Liver (tissue), 9 donors: ENCODE results near the gene HRH1. TPM values are rescaled to one million over a fixed set of nuclear protein-coding genes. Genes with fewer than 3 reads are reported as not detected.

Experiments
- DNase-seq: peaks from one replicate; pipeline ENCODE4 v3.0.0-alpha.2; 2017; ENCODE audit warnings: low spot score
- H3K27ac ChIP-seq, 2 donors: one replicate each; pipeline ENCODE4 v1.7.0; 2013; ENCODE audit warnings: inconsistent platforms in 2 of 2, low read length in 2 of 2, control low read depth in 1 of 2, low read depth in 1 of 2, mild to moderate bottlenecking in 1 of 2
- H3K27me3 ChIP-seq, 4 donors: one replicate each; pipeline versions ENCODE4 v1.6.1 to v1.7.0; 2013; ENCODE audit warnings: low read length in 3 of 4, inconsistent platforms in 1 of 4, mild to moderate bottlenecking in 1 of 4, moderate library complexity in 1 of 4; ENCODE audit not compliant: control insufficient read depth in 4 of 4, insufficient read depth in 4 of 4
- H3K36me3 ChIP-seq, 4 donors: one replicate each; pipeline versions ENCODE4 v1.6.1 to v1.7.0; 2013; ENCODE audit warnings: low read length in 3 of 4, mild to moderate bottlenecking in 3 of 4, low read depth in 1 of 4, moderate library complexity in 1 of 4; ENCODE audit not compliant: control insufficient read depth in 4 of 4, insufficient read depth in 3 of 4
- H3K4me1 ChIP-seq, 4 donors: one replicate each; pipeline versions ENCODE4 v1.6.1 to v1.7.0; 2013; ENCODE audit warnings: low read length in 3 of 4, mild to moderate bottlenecking in 3 of 4, moderate library complexity in 1 of 4; ENCODE audit not compliant: control insufficient read depth in 4 of 4, insufficient read depth in 4 of 4
- H3K4me3 ChIP-seq, 3 donors: one replicate each; pipeline versions ENCODE4 v1.6.1 to v1.7.0; 2013; ENCODE audit warnings: low read length in 3 of 3, control low read depth in 1 of 3, low read depth in 1 of 3, mild to moderate bottlenecking in 1 of 3
- H3K9ac ChIP-seq, 2 donors: one replicate each; pipeline ENCODE4 v1.7.0; 2013; ENCODE audit warnings: low read length in 2 of 2, mild to moderate bottlenecking in 2 of 2, moderate library complexity in 2 of 2, control low read depth in 1 of 2, low read depth in 1 of 2
- H3K9me3 ChIP-seq, 4 donors: one replicate each; pipeline versions ENCODE4 v1.6.1 to v1.7.0; 2013; ENCODE audit warnings: low read length in 3 of 4; ENCODE audit not compliant: control insufficient read depth in 4 of 4
- EGR1 ChIP-seq, 2 donors: IDR thresholded peaks; 2 replicates each; pipeline ENCODE4 v1.6.1; 2016 to 2018; ENCODE audit warnings: antibody characterized with exemption in 2 of 2, low read depth in 2 of 2
- FOXA1 ChIP-seq: IDR thresholded peaks from 2 replicates; pipeline ENCODE4 v1.6.1; 2016; ENCODE audit warnings: antibody characterized with exemption
- FOXA2 ChIP-seq: IDR thresholded peaks from 2 replicates; pipeline ENCODE4 v1.6.1; 2016; ENCODE audit warnings: antibody characterized with exemption
- GABPA ChIP-seq, 2 donors: IDR thresholded peaks in 1 of 2; conservative IDR thresholded peaks in 1 of 2; 2 replicates each; pipeline ENCODE4 v1.6.1; 2016; ENCODE audit warnings: antibody characterized with exemption in 2 of 2, mild to moderate bottlenecking in 1 of 2, moderate library complexity in 1 of 2
- HNF4A ChIP-seq, 2 donors: conservative IDR thresholded peaks; 2 replicates each; pipeline ENCODE4 v1.6.1; 2016; ENCODE audit warnings: antibody characterized with exemption in 2 of 2, mild to moderate bottlenecking in 2 of 2
- HNF4G ChIP-seq: IDR thresholded peaks from 2 replicates; pipeline ENCODE4 v1.6.1; 2016; ENCODE audit warnings: antibody characterized with exemption
- NR2F2 ChIP-seq: IDR thresholded peaks from 2 replicates; pipeline ENCODE4 v1.6.1; 2016; ENCODE audit warnings: antibody characterized with exemption
- RAD21 ChIP-seq, 2 donors: IDR thresholded peaks; 2 replicates each; pipeline ENCODE4 v1.6.1; 2016; ENCODE audit warnings: antibody characterized with exemption in 2 of 2, mild to moderate bottlenecking in 2 of 2
- RXRA ChIP-seq, 2 donors: IDR thresholded peaks; 2 replicates each; pipeline ENCODE4 v1.6.1; 2017 to 2018; ENCODE audit warnings: antibody characterized with exemption in 2 of 2, mild to moderate bottlenecking in 1 of 2
- SP1 ChIP-seq: IDR thresholded peaks from 2 replicates; pipeline ENCODE4 v1.6.1; 2018; ENCODE audit warnings: antibody characterized with exemption, mild to moderate bottlenecking
- YY1 ChIP-seq: IDR thresholded peaks from 2 replicates; pipeline ENCODE4 v1.6.1; 2016; ENCODE audit warnings: antibody characterized with exemption, mild to moderate bottlenecking
- WGBS: extraction: QIAGEN DNeasy Blood & Tissue Kit; methylation state at CpG from one replicate; pipeline ENCODE4 v1.1.7; 2013; 5-methylcytosine and 5-hydroxymethylcytosine counted together
- polyA plus RNA-seq, 2 donors: library from polyadenylated mRNA; stranded (reverse) in 1 of 2; unstranded in 1 of 2; fragments of 200-250 nt in 1 of 2; fragments of >200 nt in 1 of 2; fragmentation: Nextera tagmentation in 1 of 2; extraction: Ambion mirVana in 1 of 2; gene quantifications; one replicate each; pipeline versions ENCODE4 v1.2.1 to v1.2.3, GENCODE V29; 2013 to 2015
- total RNA-seq, 2 donors: library from RNA; depleted of rRNA; stranded (reverse); fragments of >200 nt; gene quantifications; one replicate each; pipeline ENCODE4 v1.2.3, GENCODE V29; 2014
- TF ChIP-seq, protein P1 (sequence below): fragments of 150-350 bp; IDR thresholded peaks from 2 replicates; pipeline ENCODE4 v1.5.1; 2017; ENCODE audit warnings: improper control_type of control experiment, low read depth, low read length; ENCODE audit not compliant: missing input control
- TF ChIP-seq, protein P2 (sequence below): IDR thresholded peaks from 2 replicates; pipeline ENCODE4 v1.6.1; 2016; ENCODE audit warnings: antibody characterized with exemption
- TF ChIP-seq, protein P3 (sequence below): IDR thresholded peaks from 2 replicates; pipeline ENCODE4 v1.6.1; 2016; ENCODE audit warnings: antibody characterized with exemption
- TF ChIP-seq, protein P4 (sequence below): IDR thresholded peaks from 2 replicates; pipeline ENCODE4 v1.6.1; 2016; ENCODE audit warnings: antibody characterized with exemption, mild to moderate bottlenecking
- TF ChIP-seq, protein P5 (sequence below): IDR thresholded peaks from 2 replicates; pipeline ENCODE4 v1.6.1; 2016; ENCODE audit warnings: antibody characterized with exemption
- donor health status: healthy.
- donor health status: healthy.
- donor health status: healthy.
- donor health status: healthy.
- donor health status: healthy.

The HRH1 gene
- total and polyA plus RNA-seq, 4 donors: 0.07 to 1.3 (median 0.31) TPM

DNA sequence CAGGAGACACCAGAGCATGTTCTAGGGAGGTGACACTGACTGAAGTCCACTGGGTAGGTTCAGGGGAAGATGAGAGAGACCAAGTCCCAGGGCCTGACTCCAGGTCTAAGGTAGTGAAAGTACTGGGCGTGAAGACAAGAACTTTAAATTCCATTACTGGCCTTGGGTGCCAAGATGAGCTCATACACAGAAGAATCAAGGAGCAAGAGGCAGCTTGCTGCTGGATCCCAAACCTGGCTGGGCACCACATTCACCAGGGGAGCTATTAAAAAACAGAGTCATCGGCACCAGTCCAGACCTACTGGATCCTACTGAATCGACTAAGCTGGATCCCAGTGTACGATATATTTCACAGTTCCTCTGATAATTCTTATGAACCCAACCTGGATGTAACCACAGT lies 75.8 kb downstream of the HRH1 start (continued):
- TF ChIP-seq, protein P1, sequence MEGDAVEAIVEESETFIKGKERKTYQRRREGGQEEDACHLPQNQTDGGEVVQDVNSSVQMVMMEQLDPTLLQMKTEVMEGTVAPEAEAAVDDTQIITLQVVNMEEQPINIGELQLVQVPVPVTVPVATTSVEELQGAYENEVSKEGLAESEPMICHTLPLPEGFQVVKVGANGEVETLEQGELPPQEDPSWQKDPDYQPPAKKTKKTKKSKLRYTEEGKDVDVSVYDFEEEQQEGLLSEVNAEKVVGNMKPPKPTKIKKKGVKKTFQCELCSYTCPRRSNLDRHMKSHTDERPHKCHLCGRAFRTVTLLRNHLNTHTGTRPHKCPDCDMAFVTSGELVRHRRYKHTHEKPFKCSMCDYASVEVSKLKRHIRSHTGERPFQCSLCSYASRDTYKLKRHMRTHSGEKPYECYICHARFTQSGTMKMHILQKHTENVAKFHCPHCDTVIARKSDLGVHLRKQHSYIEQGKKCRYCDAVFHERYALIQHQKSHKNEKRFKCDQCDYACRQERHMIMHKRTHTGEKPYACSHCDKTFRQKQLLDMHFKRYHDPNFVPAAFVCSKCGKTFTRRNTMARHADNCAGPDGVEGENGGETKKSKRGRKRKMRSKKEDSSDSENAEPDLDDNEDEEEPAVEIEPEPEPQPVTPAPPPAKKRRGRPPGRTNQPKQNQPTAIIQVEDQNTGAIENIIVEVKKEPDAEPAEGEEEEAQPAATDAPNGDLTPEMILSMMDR: no peak
- TF ChIP-seq GABPA (IDR thresholded peaks at IDR 0.05 in 1 of 2, conservative IDR thresholded peaks at IDR 0.05 in 1 of 2) (no peak), HNF4A (conservative IDR thresholded peaks at IDR 0.05) (no peak)

DNA sequence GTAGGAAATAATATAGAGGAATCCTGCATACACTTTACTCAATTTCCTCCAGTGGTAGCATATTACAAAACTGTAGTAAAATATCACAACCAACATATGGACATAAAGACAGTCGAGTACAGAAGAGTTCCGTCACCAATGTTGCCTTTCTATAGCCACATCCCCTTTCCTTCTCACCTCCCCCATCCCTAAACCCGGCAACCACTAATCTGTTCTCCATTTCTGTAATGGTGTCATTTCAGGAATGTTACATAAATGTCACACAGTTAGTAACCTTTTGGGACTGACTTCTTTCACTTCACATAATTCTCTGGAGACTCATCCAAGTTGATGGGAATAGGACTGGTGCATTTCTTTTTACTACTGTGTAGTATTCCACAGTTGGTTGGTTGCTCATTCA lies 76.5 kb downstream of the HRH1 start:
- 63% methylated on average over 3 of the region's 3 CpGs for WGBS
- no peak for TF ChIP-seq YY1
- TF ChIP-seq, protein P1: no peak
- TF ChIP-seq EGR1 (IDR thresholded peaks at IDR 0.05; ENCODE audit: low read depth in 2 of 2): no peak
- no peak for TF ChIP-seq SP1
- no peak for TF ChIP-seq FOXA1
- no peak for TF ChIP-seq NR2F2
- TF ChIP-seq, protein P2, sequence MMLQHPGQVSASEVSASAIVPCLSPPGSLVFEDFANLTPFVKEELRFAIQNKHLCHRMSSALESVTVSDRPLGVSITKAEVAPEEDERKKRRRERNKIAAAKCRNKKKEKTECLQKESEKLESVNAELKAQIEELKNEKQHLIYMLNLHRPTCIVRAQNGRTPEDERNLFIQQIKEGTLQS: no peak
- no peak for TF ChIP-seq FOXA2
- TF ChIP-seq, protein P3, sequence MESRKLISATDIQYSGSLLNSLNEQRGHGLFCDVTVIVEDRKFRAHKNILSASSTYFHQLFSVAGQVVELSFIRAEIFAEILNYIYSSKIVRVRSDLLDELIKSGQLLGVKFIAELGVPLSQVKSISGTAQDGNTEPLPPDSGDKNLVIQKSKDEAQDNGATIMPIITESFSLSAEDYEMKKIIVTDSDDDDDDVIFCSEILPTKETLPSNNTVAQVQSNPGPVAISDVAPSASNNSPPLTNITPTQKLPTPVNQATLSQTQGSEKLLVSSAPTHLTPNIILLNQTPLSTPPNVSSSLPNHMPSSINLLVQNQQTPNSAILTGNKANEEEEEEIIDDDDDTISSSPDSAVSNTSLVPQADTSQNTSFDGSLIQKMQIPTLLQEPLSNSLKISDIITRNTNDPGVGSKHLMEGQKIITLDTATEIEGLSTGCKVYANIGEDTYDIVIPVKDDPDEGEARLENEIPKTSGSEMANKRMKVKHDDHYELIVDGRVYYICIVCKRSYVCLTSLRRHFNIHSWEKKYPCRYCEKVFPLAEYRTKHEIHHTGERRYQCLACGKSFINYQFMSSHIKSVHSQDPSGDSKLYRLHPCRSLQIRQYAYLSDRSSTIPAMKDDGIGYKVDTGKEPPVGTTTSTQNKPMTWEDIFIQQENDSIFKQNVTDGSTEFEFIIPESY: no peak
- no peak for TF ChIP-seq RXRA (IDR thresholded peaks at IDR 0.05)
- TF ChIP-seq HNF4A (conservative IDR thresholded peaks at IDR 0.05): no peak
- no peak for TF ChIP-seq HNF4G
- TF ChIP-seq, protein P4, sequence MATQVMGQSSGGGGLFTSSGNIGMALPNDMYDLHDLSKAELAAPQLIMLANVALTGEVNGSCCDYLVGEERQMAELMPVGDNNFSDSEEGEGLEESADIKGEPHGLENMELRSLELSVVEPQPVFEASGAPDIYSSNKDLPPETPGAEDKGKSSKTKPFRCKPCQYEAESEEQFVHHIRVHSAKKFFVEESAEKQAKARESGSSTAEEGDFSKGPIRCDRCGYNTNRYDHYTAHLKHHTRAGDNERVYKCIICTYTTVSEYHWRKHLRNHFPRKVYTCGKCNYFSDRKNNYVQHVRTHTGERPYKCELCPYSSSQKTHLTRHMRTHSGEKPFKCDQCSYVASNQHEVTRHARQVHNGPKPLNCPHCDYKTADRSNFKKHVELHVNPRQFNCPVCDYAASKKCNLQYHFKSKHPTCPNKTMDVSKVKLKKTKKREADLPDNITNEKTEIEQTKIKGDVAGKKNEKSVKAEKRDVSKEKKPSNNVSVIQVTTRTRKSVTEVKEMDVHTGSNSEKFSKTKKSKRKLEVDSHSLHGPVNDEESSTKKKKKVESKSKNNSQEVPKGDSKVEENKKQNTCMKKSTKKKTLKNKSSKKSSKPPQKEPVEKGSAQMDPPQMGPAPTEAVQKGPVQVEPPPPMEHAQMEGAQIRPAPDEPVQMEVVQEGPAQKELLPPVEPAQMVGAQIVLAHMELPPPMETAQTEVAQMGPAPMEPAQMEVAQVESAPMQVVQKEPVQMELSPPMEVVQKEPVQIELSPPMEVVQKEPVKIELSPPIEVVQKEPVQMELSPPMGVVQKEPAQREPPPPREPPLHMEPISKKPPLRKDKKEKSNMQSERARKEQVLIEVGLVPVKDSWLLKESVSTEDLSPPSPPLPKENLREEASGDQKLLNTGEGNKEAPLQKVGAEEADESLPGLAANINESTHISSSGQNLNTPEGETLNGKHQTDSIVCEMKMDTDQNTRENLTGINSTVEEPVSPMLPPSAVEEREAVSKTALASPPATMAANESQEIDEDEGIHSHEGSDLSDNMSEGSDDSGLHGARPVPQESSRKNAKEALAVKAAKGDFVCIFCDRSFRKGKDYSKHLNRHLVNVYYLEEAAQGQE: no peak
- TF ChIP-seq, protein P5, sequence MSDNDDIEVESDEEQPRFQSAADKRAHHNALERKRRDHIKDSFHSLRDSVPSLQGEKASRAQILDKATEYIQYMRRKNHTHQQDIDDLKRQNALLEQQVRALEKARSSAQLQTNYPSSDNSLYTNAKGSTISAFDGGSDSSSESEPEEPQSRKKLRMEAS: no peak
- no peak for TF ChIP-seq RAD21 (IDR thresholded peaks at IDR 0.05)
- TF ChIP-seq GABPA (IDR thresholded peaks at IDR 0.05 in 1 of 2, conservative IDR thresholded peaks at IDR 0.05 in 1 of 2): no peak

More for the DNA sequence above, 76.5 kb downstream of the HRH1 start:
- Histone ChIP-seq H3K36me3 (no peaks in the 10 kb centered on the region), H3K4me3 (no peak overlapping the region), H3K9ac (no peak overlapping the region), H3K27me3 (peaks cover 0 to 2% (median 0%) of the 10 kb centered on the region in 4 donors), H3K27ac (no peak overlapping the region), H3K9me3 (no peaks in the 10 kb centered on the region), H3K4me1 (no peaks in the 10 kb centered on the region)
- DNase-seq: no peak
